Esophagus (tissue), 2 donors: Measurements from ENCODE around the gene TDRD12. TPM values are rescaled to one million over a fixed set of nuclear protein-coding genes. Genes with fewer than 3 reads are reported as not detected.

Experiments
- H3K27ac ChIP-seq, 2 donors: one replicate each; pipeline ENCODE4 v1.5.1; 2013; ENCODE audit warnings: low read depth in 2 of 2, mild to moderate bottlenecking in 2 of 2, inconsistent platforms in 1 of 2, low read length in 1 of 2, moderate library complexity in 1 of 2
- H3K27me3 ChIP-seq, 2 donors: one replicate each; pipeline ENCODE4 v1.6.1; 2013; ENCODE audit warnings: low read length in 2 of 2, control low read depth in 1 of 2, mild to moderate bottlenecking in 1 of 2; ENCODE audit not compliant: insufficient read depth in 2 of 2, control insufficient read depth in 1 of 2
- H3K36me3 ChIP-seq, 2 donors: one replicate each; pipeline ENCODE4 v1.6.1; 2013; ENCODE audit warnings: low read length in 1 of 2; ENCODE audit not compliant: control insufficient read depth in 2 of 2, insufficient read depth in 2 of 2
- H3K4me1 ChIP-seq, 2 donors: one replicate each; pipeline ENCODE4 v1.6.1; 2013; ENCODE audit warnings: low read length in 1 of 2; ENCODE audit not compliant: control insufficient read depth in 2 of 2, insufficient read depth in 2 of 2
- H3K4me3 ChIP-seq, 2 donors: one replicate each; pipeline ENCODE4 v1.5.1; 2013; ENCODE audit warnings: low read length in 2 of 2, mild to moderate bottlenecking in 2 of 2, low read depth in 1 of 2, moderate library complexity in 1 of 2
- H3K9me3 ChIP-seq, 2 donors: one replicate each; pipeline ENCODE4 v1.6.1; 2013; ENCODE audit warnings: mild to moderate bottlenecking in 2 of 2, low read depth in 1 of 2, low read length in 1 of 2, moderate library complexity in 1 of 2; ENCODE audit not compliant: control insufficient read depth in 2 of 2, insufficient read depth in 1 of 2
- WGBS, 2 donors: extraction: QIAGEN DNeasy Blood & Tissue Kit; methylation state at CpG; one replicate each; pipeline ENCODE4 v1.1.7; 2013; 5-methylcytosine and 5-hydroxymethylcytosine counted together
- polyA plus RNA-seq, 2 donors: library from polyadenylated mRNA; stranded (reverse); fragments of 200-250 nt; gene quantifications; one replicate each; pipeline ENCODE4 v1.2.3, GENCODE V29; 2013
- donor health status: healthy with polysubstance abuse.
- donor health status: Bipolar disorder and iron deficiency.

Gene TDRD12
- polyA plus RNA-seq: under 1 TPM; 0.04 to 0.06 TPM

- WGBS, 2 donors: 86 to 94% methylated on average over 33 to 44 of the region's 44 CpGs
- Histone ChIP-seq H3K27me3 (no peaks in the 10 kb centered on the region), H3K27ac (peak within 1 kb of the TSS in 1 of 2 donors; percentile 70)
Observed at GRCh38 chr19:32719611-32720059, at the start of gene TDRD12. Gene TDRD12, plus strand, starts transcription at chr19:32719767. Its CDS starts 306 bp downstream, at chr19:32720073.

GRCh38 chr19:32671883-32672593 is 47.5 kb upstream of the TDRD12 start:
- Histone ChIP-seq H3K9me3 (no peaks in the 10 kb centered on the region), H3K4me1 (peaks cover 8 to 22% of the 10 kb centered on the region in 2 donors), H3K27me3 (no peaks in the 10 kb centered on the region), H3K36me3 (peaks cover 0 to under 1% of the 10 kb centered on the region in 2 donors), H3K27ac (no peak overlapping the region), H3K4me3 (no peak overlapping the region)
- 78 to 81% methylated on average over 14 of the region's 14 CpGs for WGBS, 2 donors

More at GRCh38 chr19:32719611-32720059, at the start of gene TDRD12:
- peaks cover 0 to 3% of the 10 kb centered on the region in 2 donors for H3K9me3 ChIP-seq
- H3K4me3 ChIP-seq: no peak within 1 kb of the TSS
- peaks cover 0 to 8% of the 10 kb centered on the region in 2 donors for H3K36me3 ChIP-seq
- no peaks in the 10 kb centered on the region for H3K4me1 ChIP-seq

- H3K27me3 ChIP-seq: no peaks in the 10 kb centered on the region
- no peaks in the 10 kb centered on the region for H3K36me3 ChIP-seq
- 82 to 91% methylated on average over 3 of the region's 3 CpGs for WGBS, 2 donors
- H3K9me3 ChIP-seq: no peaks in the 10 kb centered on the region
- H3K4me1 ChIP-seq: peaks cover 8 to 25% of the 10 kb centered on the region in 2 donors
- no peak overlapping the region for H3K27ac ChIP-seq
- no peak overlapping the region for H3K4me3 ChIP-seq
Observed at GRCh38 chr19:32672841-32673240, 46.7 kb upstream of the TDRD12 start.

GRCh38 chr19:32673573-32673972 is 46.0 kb upstream of the TDRD12 start:
- H3K4me1 ChIP-seq: peaks cover 8 to 25% of the 10 kb centered on the region in 2 donors

GRCh38 chr19:32674153-32674930 is 45.2 kb upstream of the TDRD12 start:
- Histone ChIP-seq H3K36me3 (no peaks in the 10 kb centered on the region), H3K27me3 (no peaks in the 10 kb centered on the region), H3K27ac (peak overlapping the region; percentile 86 to 90), H3K9me3 (no peaks in the 10 kb centered on the region), H3K4me1 (peaks cover 8 to 25% of the 10 kb centered on the region in 2 donors), H3K4me3 (peak overlapping the region; percentile 66 to 95)
- 1% methylated on average over 46 to 67 of the region's 67 CpGs for WGBS, 2 donors

More at GRCh38 chr19:32673573-32673972, 46.0 kb upstream of the TDRD12 start:
- no peaks in the 10 kb centered on the region for H3K36me3 ChIP-seq
- WGBS, 2 donors: 78 to 83% methylated on average over 10 of the region's 10 CpGs
- H3K4me3 ChIP-seq: peak overlapping the region; percentile 7 to 66
- no peak overlapping the region for H3K27ac ChIP-seq
- no peaks in the 10 kb centered on the region for H3K9me3 ChIP-seq
- no peaks in the 10 kb centered on the region for H3K27me3 ChIP-seq

- Histone ChIP-seq H3K4me1 (peaks cover 8 to 25% of the 10 kb centered on the region in 2 donors), H3K9me3 (no peaks in the 10 kb centered on the region)
- 0 to 1% methylated on average over 49 to 75 of the region's 75 CpGs for WGBS, 2 donors
Observed at GRCh38 chr19:32674931-32675719, 44.4 kb upstream of the TDRD12 start, which contains the start of gene ANKRD27. Gene ANKRD27, minus strand, starts transcription at chr19:32675180. Its CDS starts 16,165 bp downstream, at chr19:32659015.

GRCh38 chr19:32675720-32676185 is 43.8 kb upstream of the TDRD12 start, which contains the start of gene RGS9BP:
Gene RGS9BP, plus strand, starts transcription at chr19:32675848. Its CDS starts 416 bp downstream, at chr19:32676264.
- Histone ChIP-seq H3K9me3 (no peaks in the 10 kb centered on the region), H3K27me3 (no peaks in the 10 kb centered on the region), H3K4me1 (peaks cover 8 to 25% of the 10 kb centered on the region in 2 donors), H3K4me3 (peak within 1 kb of the TSS; percentile 66 to 95), H3K36me3 (no peaks in the 10 kb centered on the region), H3K27ac (peak within 1 kb of the TSS; percentile 86 to 90)
- 1 to 2% methylated on average over 52 to 53 of the region's 53 CpGs for WGBS, 2 donors

More at GRCh38 chr19:32674931-32675719, 44.4 kb upstream of the TDRD12 start, which contains the start of gene ANKRD27:
- Histone ChIP-seq H3K4me3 (peak within 1 kb of the TSS; percentile 66 to 95), H3K27me3 (no peaks in the 10 kb centered on the region), H3K36me3 (no peaks in the 10 kb centered on the region), H3K27ac (peak within 1 kb of the TSS; percentile 86 to 90)

GRCh38 chr19:32676186-32676894 is 43.2 kb upstream of the TDRD12 start:
- Histone ChIP-seq H3K4me1 (peaks cover 8 to 25% of the 10 kb centered on the region in 2 donors), H3K9me3 (no peaks in the 10 kb centered on the region), H3K36me3 (no peaks in the 10 kb centered on the region), H3K27ac (peak overlapping the region in 1 of 2 donors; percentile 81), H3K4me3 (peak overlapping the region; percentile 47 to 55), H3K27me3 (no peaks in the 10 kb centered on the region)
- WGBS, 2 donors: 2 to 4% methylated on average over 64 to 93 of the region's 93 CpGs
